HepG2 (cell line): ENCODE measurements around the gene CELF5.

Source experiments
- CEBPB ChIP-seq: IDR thresholded peaks from 2 replicates; pipeline ENCODE4 v1.6.1; 2011; ENCODE audit warnings: low read depth, low read length, improper control_type of control experiment, borderline replicate concordance
- CTCF ChIP-seq: sonication (generic); formaldehyde crosslinking; IDR thresholded peaks from 2 replicates; pipeline ENCODE4 v1.5.0; 2020; ENCODE audit warnings: mild to moderate bottlenecking, missing genetic modification reagents, moderate library complexity
- EP300 ChIP-seq, 3 experiments: sonication (generic) in 1 of 3; formaldehyde crosslinking in 1 of 3; IDR thresholded peaks; 2 replicates each; pipeline versions ENCODE4 v1.5.1 to v1.6.1; 2011 to 2020; ENCODE audit warnings: low read depth in 2 of 3, low read length in 2 of 3, borderline replicate concordance in 1 of 3, improper control_type of control experiment in 1 of 3, mild to moderate bottlenecking in 1 of 3, missing genetic modification reagents in 1 of 3, moderate library complexity in 1 of 3
- MED8 ChIP-seq: sonication (generic); formaldehyde crosslinking; IDR thresholded peaks from 2 replicates; pipeline ENCODE4 v1.8.1; 2023; ENCODE audit warnings: mild to moderate bottlenecking, missing genetic modification reagents; ENCODE audit not compliant: insufficient replicate concordance
- NR2C2 ChIP-seq: sonication (generic); formaldehyde crosslinking; IDR thresholded peaks from 2 replicates; pipeline ENCODE4 v1.4.0; 2020; ENCODE audit warnings: missing genetic modification reagents, mild to moderate bottlenecking, moderate library complexity, borderline replicate concordance
- POLR2A ChIP-seq, 2 experiments: IDR thresholded peaks; 2 replicates each; pipeline ENCODE4 v1.6.1; 2011; ENCODE audit warnings: low read depth in 2 of 2, low read length in 2 of 2, mild to moderate bottlenecking in 1 of 2, moderate library complexity in 1 of 2; ENCODE audit not compliant: insufficient read depth in 1 of 2
- SIN3A ChIP-seq: IDR thresholded peaks from 2 replicates; pipeline ENCODE4 v1.6.1; 2011; ENCODE audit warnings: low read depth, mild to moderate bottlenecking, control low read depth, low read length, borderline replicate concordance
- ZNF280D ChIP-seq: sonication (generic); formaldehyde crosslinking; IDR thresholded peaks from 2 replicates; pipeline ENCODE4 v1.5.1; 2020; ENCODE audit warnings: mild to moderate bottlenecking, missing genetic modification reagents
- ZNF335 ChIP-seq: sonication (generic); formaldehyde crosslinking; IDR thresholded peaks from 2 replicates; pipeline ENCODE4 v1.4.0; 2020; ENCODE audit warnings: missing genetic modification reagents
- ZNF550 ChIP-seq: sonication (generic); formaldehyde crosslinking; IDR thresholded peaks from 2 replicates; pipeline ENCODE4 v1.4.0; 2020; ENCODE audit warnings: mild to moderate bottlenecking, missing genetic modification reagents, borderline replicate concordance
- ZNF570 ChIP-seq: sonication (generic); formaldehyde crosslinking; IDR thresholded peaks from 2 replicates; pipeline ENCODE4 v1.4.0; 2020; ENCODE audit warnings: mild to moderate bottlenecking, missing genetic modification reagents, borderline replicate concordance
- ZSCAN31 ChIP-seq: sonication (generic); formaldehyde crosslinking; IDR thresholded peaks from 2 replicates; pipeline ENCODE4 v1.5.0; 2020; ENCODE audit warnings: low read depth, mild to moderate bottlenecking, missing genetic modification reagents
- TF ChIP-seq, protein P1 (sequence below): sonication (generic); formaldehyde crosslinking; conservative IDR thresholded peaks from 2 replicates; pipeline ENCODE4 v1.4.0; 2020; ENCODE audit warnings: missing genetic modification reagents

DNA sequence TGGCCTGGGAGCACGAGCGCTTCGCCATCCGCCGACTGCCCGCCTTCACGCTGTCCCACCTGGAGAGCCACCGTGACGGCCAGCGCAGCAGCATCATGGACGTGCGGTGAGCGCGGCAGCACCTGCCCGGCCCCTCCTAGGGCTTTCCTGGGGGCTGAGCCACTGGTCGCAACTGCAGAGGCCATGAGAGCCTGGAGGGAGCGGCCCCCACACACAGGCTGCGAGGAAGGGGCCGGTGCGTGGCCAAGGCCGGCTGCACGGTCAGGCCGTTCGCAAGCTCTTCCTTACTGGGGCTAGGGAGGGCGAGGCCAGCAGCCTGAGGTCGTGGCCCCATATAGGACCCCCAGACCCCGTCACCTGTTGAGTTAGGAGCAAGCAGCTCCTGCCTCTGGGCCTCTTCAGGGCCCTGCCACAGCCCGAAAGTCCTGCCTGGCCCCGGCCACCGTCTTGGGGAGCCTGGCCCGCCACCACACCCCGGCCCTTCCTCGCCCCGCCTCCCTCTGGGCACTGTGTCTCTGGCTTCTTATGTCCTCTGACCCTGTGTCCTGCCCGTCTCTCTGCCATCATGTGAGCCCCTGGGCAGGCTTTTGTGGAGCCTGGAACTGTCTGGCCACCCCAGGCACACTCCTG is 19.7 kb upstream of the CELF5 start:
- TF ChIP-seq, protein P1, sequence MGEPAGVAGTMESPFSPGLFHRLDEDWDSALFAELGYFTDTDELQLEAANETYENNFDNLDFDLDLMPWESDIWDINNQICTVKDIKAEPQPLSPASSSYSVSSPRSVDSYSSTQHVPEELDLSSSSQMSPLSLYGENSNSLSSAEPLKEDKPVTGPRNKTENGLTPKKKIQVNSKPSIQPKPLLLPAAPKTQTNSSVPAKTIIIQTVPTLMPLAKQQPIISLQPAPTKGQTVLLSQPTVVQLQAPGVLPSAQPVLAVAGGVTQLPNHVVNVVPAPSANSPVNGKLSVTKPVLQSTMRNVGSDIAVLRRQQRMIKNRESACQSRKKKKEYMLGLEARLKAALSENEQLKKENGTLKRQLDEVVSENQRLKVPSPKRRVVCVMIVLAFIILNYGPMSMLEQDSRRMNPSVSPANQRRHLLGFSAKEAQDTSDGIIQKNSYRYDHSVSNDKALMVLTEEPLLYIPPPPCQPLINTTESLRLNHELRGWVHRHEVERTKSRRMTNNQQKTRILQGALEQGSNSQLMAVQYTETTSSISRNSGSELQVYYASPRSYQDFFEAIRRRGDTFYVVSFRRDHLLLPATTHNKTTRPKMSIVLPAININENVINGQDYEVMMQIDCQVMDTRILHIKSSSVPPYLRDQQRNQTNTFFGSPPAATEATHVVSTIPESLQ (CRISPR knock-in tag): no peak
- TF ChIP-seq MED8 (CRISPR knock-in tag) (no peak), EP300 (IDR thresholded peaks at IDR 0.05; ENCODE audit: low read depth in 2 of 2, low read length in 2 of 2) (no peak), EP300 (CRISPR knock-in tag; IDR thresholded peaks at IDR 0.05; ENCODE audit: borderline replicate concordance) (no peak), ZNF335 (CRISPR knock-in tag) (no peak), CTCF (CRISPR knock-in tag) (no peak), ZSCAN31 (CRISPR knock-in tag) (no peak), SIN3A (no peak), ZNF570 (CRISPR knock-in tag) (no peak), ZNF280D (CRISPR knock-in tag) (no peak), POLR2A (IDR thresholded peaks at IDR 0.05; ENCODE audit: insufficient read depth in 1 of 2, low read depth in 2 of 2, low read length in 2 of 2) (no peak), NR2C2 (CRISPR knock-in tag) (no peak), ZNF550 (CRISPR knock-in tag) (no peak), CEBPB (no peak)
